HG03175 (cell line): Measurements from ENCODE around the gene HDHD5.
"Not testable (repeated sequence)": the region's sequence is repeated elsewhere in the genome, so short reads cannot be mapped to it uniquely, and the experiment has no call there.

Experiments used
- ATAC-seq: cut with Tn5 transposase; IDR thresholded peaks from one replicate; pipeline ENCODE4 v1.9.1; 2021; ENCODE audit warnings: mild to moderate bottlenecking, moderate library complexity; ENCODE audit not compliant: unreplicated experiment

The HDHD5 gene

GRCh38 chr22:17157714-17158113, 1.4 kb downstream of the HDHD5 start:
- ATAC-seq = no peak

GRCh38 chr22:17155941-17156340, 3.1 kb downstream of the HDHD5 start:
- no peak for ATAC-seq

DNA sequence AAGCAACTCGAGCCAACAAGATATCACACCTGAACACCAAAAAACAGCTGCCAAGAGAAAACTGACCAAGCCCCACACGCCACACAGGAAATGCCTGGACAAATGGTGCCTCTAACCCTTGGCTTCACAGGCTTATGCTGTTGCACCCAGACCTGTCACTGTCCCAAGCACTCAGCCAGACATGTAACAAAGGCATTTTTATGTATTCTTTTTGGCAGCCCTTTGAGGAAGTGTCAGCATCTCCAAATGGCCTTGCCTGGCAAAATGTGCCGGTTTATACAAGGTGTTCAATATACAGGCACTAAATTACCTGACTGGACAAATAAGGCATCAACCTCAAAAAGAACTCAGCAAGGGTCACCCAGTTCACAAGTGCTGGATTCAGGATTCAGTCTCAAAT, 6.1 kb downstream of the HDHD5 start:
- no peak for ATAC-seq

DNA sequence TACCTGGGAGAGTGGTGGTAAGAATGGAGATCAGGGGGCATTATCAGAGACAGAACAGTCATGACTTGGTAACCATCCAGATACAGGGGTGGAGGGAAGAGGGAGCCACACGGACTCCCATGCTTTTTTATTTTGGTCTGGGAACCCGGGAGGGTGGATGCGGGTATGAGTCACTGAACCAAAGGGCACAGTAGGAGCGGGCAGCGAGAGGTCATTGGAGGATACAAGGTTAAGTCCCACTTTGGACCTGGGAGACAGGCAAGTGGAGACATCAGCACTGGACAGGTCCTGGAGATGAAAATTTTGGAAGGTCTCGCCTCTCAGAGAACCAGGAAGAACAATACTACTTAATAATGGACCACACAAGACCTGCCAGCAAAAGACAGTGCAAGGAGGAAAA, 6.7 kb downstream of the HDHD5 start:
- ATAC-seq = no peak

- no peak for ATAC-seq
Measured at GRCh38 chr22:17149076-17149815, 9.8 kb downstream of the HDHD5 start.

- not testable (repeated sequence) for ATAC-seq
Measured at GRCh38 chr22:17147458-17147857, 11.6 kb downstream of the HDHD5 start.

- no peak for ATAC-seq
Measured at GRCh38 chr22:17145021-17145680, 13.9 kb downstream of the HDHD5 start.

DNA sequence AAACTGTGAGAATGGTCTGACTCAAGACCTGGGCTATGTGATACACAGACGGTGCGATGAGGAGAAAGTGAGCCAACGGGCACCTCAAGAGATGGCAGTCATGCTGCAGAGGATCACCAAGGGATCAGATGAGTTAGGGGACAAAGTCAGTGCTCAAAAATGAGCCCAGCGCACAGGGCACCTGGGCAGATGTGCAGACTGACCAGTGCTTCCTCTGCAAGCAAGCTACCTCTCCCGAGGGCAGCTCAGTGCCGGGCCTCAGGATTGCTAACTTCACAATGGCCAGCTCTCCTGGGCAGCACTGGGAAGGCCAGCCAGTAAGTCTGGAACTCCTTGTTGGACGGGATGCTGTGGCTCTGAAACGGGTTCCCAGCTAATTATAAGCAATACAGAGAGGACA, 15.3 kb downstream of the HDHD5 start:
- ATAC-seq = no peak

DNA sequence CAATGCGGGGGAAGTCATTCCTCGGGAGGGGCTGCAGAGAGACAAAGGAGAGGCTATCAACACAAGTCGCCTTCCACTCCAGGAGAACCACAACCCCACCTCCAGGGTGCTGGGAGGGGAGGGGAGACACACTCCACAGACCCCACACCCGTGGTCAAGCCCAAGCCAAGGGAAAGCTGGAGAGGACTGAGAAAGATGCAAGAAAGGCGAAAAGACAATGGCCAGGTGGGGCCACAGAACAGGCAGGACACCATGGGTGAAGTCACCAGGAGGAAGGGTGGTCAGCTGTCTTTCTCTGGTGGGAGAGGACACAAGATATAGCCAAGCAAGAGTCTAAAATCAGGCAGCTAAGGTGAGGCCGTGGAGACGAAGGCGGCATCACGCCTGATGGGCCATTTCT, 16.0 kb downstream of the HDHD5 start:
- no peak for ATAC-seq

DNA sequence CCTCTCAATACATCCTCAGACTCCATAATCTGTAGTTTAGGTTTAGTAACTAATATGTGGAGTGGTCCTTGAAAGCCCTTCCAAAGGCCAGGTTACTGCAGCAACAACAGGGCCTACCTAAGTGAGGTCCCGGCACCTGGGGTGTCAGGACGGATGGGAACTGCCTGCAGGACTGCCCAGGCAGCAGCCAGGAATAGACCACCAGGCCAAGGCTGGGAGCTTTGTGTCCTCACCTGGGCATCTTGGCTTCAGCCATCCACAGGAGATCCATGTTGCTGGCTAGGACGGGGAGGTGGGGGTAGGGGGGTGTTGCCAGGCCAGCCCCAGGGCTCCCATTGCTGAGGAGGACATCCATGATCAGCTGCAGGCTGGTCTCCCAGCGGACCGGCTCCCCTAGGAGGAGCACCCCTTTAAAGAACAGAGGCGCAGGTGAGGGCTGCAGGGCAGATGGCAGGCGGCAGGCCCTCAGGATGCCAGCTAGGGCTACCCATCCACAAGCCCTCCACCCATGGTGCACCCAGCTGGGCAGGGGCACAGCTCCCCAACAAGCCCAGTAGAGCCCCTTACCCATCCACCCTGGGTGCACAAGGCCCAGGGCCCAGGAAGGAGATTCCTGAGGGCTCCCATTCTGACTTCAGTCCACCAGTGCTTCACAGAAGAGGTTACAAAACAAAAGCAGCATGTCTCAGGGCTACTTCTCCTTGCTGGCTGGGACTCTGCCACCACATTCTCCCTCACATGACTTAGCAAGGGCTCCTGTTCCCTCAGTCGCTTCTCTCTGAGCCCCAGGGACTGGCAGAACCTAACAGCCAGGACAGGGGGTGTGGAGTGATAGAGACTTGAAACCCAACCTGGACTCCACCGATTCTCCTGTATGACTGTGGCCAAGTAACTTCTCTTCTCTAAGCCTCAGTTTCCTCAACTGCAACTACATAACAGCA, 18.0 kb downstream of the HDHD5 start:
- no peak for ATAC-seq

- ATAC-seq = no peak
Measured at GRCh38 chr22:17140022-17140421, 19.1 kb downstream of the HDHD5 start.

DNA sequence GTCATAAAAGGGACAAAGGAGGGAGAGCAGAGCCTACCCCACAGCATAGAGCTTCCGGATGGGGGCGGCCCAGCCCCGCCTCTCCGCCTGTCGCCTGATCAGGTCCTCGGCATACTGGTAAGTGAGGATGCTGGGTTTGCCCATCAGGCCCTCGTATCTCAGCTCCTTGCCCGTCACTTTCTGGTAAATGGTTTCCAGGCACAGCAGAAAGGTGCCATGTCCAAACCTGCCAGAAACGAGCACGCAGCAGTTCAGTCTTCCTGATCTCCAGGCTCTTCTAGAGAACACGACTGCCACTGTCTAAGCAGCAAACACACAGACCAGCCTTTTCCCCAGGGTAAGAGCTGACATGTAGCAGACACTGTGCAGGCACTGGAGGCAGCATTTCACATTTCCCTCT, 20.6 kb downstream of the HDHD5 start:
- ATAC-seq = no peak

DNA sequence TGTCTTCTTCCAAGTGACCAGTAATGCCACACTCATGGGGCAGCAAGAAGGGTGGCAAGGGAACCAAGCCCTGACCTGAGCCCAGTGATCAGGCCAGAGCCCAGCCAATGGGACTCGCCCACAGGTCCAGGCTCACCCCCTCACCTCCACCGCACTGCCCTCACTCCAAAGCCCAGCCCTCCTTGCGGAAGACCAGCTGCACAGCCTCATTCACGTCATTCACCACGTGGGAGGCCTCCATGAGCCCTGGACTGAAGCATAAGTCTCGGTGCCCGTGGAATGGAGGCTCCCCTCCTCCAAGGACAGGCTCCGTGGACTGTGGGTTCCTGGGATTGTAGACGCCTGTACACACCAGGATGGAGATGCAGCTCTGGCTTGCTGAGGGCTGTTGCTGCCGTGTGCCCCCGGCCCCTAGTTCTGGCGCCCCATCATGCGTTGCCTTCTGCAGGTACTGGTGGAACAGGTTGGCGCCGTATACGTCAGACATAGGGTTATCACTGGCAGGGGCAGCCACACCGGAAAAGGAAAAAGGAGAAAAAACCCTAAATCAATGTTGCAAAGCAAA, 21.1 kb downstream of the HDHD5 start:
- no peak for ATAC-seq

- ATAC-seq = no peak
Measured at GRCh38 chr22:17137170-17137569, 21.9 kb downstream of the HDHD5 start.

- no peak for ATAC-seq
Measured at GRCh38 chr22:17135153-17135760, 23.8 kb downstream of the HDHD5 start.

GRCh38 chr22:17133137-17133536, 25.9 kb downstream of the HDHD5 start:
- no peak for ATAC-seq

DNA sequence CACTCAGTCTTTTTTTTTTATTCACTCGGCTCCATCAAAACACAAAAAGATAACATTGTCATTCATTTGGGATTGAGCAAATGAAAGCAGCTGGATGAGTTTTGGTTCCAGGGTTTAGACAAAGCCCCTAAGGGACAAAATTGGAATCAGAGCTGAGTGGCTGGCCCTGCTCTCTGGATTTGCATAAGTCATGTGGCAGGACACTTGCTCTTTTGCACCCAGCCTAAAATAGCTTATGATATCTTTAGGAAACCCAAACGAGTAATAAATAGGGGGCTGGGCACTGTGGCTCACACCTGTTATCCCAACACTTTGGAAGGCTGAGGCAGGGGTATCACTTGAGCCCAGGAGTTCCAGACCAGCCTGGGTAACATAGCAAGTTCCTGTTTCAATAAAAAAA, 27.0 kb downstream of the HDHD5 start:
- ATAC-seq = no peak

DNA sequence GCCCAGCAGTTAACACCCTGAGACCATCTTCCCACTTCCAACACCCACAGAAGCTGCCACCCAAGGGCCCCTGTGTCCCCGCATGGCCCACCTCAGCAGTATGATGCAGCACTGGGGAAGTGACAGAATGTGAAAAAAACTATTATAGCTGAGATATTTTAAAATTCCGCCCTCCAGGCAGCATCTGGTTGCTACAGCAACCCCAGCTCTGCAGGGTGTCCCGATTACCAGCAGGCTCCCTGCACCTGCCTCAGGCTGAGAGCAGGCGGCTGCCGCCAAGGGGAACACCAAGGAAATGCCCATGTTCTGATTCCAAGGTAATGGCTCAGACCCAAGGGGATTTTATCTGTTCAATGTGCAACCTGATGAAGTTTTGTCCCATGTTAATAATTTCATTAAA, 27.4 kb downstream of the HDHD5 start:
- no peak for ATAC-seq

GRCh38 chr22:17130199-17130598, 28.9 kb downstream of the HDHD5 start:
- ATAC-seq = no peak

DNA sequence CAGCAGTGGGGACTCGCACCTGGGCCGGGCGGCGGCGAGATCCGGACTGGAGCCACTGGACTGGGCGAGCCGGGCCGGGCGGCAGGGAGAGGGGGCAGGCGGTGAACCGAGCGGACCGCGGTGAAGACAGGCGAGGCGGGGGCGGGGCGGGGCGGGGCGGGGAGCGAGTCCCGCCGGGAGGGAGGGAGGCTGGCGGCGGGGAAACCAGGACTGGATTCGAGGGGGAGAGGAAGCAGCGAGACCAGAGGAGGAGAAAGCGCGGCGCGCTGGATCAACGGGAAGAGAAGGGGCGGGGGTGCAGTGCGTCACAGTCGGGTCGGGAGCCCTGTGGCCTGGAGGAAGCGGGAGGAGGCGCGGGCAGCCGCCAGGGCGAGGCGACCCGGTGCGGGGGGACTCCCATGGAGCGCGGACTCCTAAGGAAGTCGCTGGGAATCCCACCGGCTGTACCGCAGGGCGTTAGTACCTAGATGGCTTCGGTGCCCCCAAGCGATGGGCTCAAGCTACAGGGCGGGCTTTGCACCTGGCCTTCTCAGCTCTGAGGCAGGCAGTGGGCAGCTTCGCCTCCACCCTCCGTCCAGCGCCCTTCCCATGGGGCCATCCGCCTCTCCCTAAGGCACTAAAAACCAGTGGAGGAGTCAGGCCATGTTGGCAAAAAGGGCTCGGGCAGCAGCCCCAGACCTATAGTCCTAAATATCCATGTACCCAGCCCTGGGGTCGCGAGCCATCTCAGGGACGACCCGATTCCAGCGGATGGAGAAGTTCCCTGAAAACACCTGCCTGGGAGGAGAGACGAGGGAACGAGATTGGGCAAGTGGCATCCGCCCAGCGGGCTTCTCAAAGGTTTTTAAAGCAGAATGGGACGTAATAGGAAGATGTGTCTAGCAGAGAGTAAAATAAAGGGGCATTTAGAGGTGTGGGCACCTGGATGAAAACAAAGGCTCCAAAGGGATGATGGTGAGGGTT, 37.6 kb downstream of the HDHD5 start, which contains the start of gene TMEM121B:
Gene TMEM121B (minus strand): TSS at position 128 of the 963 bp plus-strand sequence. CDS start 233 bp downstream, outside the sequence.
- no peak for ATAC-seq
